H1 (cell line): ENCODE measurements around the gene STXBP6. TPM values are rescaled to one million over a fixed set of nuclear protein-coding genes. Genes with fewer than 3 reads are reported as not detected.

ENCODE experiments used
- CTCF ChIA-PET: fragments of 300-600 bp; sonication (Branson Sonifier 250); formaldehyde crosslinking; loops from one replicate; lab custom pipeline; 2021; ENCODE audit not compliant: partially characterized antibody; lab: Charles Lee
- POLR2A ChIA-PET: fragments of 300-600 bp; sonication (Branson Sonifier 250); formaldehyde crosslinking; loops from one replicate; lab custom pipeline; 2021; ENCODE audit warnings: inconsistent platforms; ENCODE audit not compliant: partially characterized antibody; lab: Charles Lee
- DNase-seq, 2 experiments: peaks; one replicate each; pipeline versions ENCODE4 v3.0.0 to v3.0.0-alpha.2; 2010 to 2022; ENCODE audit warnings: low spot score in 2 of 2, low read depth in 1 of 2, mixed read lengths in 1 of 2
- FAIRE-seq: peaks from 2 replicates; lab custom pipeline; 2011; peaks lifted over from hg19 to GRCh38; lab: Jason Lieb, UNC
- H2AFZ ChIP-seq: 2 replicates; pipeline ENCODE4 v1.8.1; 2012; ENCODE audit warnings: low read length, inconsistent platforms
- H2AK5ac ChIP-seq: 2 replicates; pipeline ENCODE4 v1.6.1; 2013; ENCODE audit warnings: low read depth, low read length
- H2BK120ac ChIP-seq: replicated peaks from 2 replicates; pipeline ENCODE3; 2013; ENCODE audit warnings: low read depth, low read length, inconsistent platforms
- H2BK12ac ChIP-seq: 2 replicates; pipeline ENCODE4 v1.6.1; 2013; ENCODE audit warnings: low read depth, low read length
- H2BK15ac ChIP-seq: 2 replicates; pipeline ENCODE4 v1.6.1; 2013; ENCODE audit warnings: low read length
- H2BK20ac ChIP-seq: 2 replicates; pipeline ENCODE4 v1.6.1; 2013; ENCODE audit warnings: low read length
- H2BK5ac ChIP-seq: 2 replicates; pipeline ENCODE4 v1.6.1; 2013; ENCODE audit warnings: low read depth, low read length
- H3K14ac ChIP-seq: 2 replicates; pipeline ENCODE4 v1.6.1; 2013; ENCODE audit warnings: inconsistent platforms; ENCODE audit not compliant: insufficient read length
- H3K18ac ChIP-seq: 2 replicates; pipeline ENCODE4 v1.6.1; 2013; ENCODE audit warnings: low read length; ENCODE audit errors: extremely low read depth
- H3K23ac ChIP-seq: 2 replicates; pipeline ENCODE4 v1.6.1; 2013; ENCODE audit warnings: inconsistent platforms; ENCODE audit not compliant: insufficient read length
- H3K23me2 ChIP-seq: 2 replicates; pipeline ENCODE4 v1.6.1; 2013; ENCODE audit warnings: low read depth, low read length
- H3K27ac ChIP-seq: 2 replicates; pipeline ENCODE4 v1.6.1; 2011; ENCODE audit warnings: low read depth, low read length, inconsistent platforms
- H3K27me3 ChIP-seq, 4 experiments: replicated peaks in 1 of 4; 1 replicate in 1 of 4; 2 replicates in 3 of 4; pipeline versions ENCODE4 v1.6.1 to v1.8.1; 2011 to 2013; ENCODE audit warnings: low read length in 3 of 4, mild to moderate bottlenecking in 3 of 4, inconsistent platforms in 2 of 4, mixed read lengths in 2 of 4, moderate library complexity in 1 of 4; ENCODE audit not compliant: control insufficient read depth in 3 of 4, insufficient read depth in 3 of 4; ENCODE audit errors: extremely low read depth in 1 of 4
- H3K36me3 ChIP-seq, 4 experiments: 2 replicates each; pipeline versions ENCODE4 v1.6.1 to v1.8.1; 2011 to 2013; ENCODE audit warnings: mild to moderate bottlenecking in 4 of 4, low read length in 3 of 4, moderate library complexity in 2 of 4, control low read depth in 1 of 4, inconsistent platforms in 1 of 4; ENCODE audit not compliant: insufficient read depth in 4 of 4, control insufficient read depth in 2 of 4
- H3K4ac ChIP-seq: replicated peaks from 2 replicates; pipeline ENCODE3; 2013; ENCODE audit warnings: low read length, low read depth, mixed read lengths, inconsistent platforms; ENCODE audit not compliant: insufficient read length
- H3K4me1 ChIP-seq, 4 experiments: replicated peaks in 1 of 4; 1 replicate in 1 of 4; 2 replicates in 3 of 4; pipeline versions ENCODE4 v1.6.1 to v1.8.1; 2011 to 2013; ENCODE audit warnings: low read length in 3 of 4, inconsistent platforms in 2 of 4, mixed read lengths in 1 of 4; ENCODE audit not compliant: insufficient read depth in 4 of 4, control insufficient read depth in 3 of 4
- H3K4me2 ChIP-seq, 2 experiments: 2 replicates each; pipeline versions ENCODE4 v1.6.1 to v1.8.1; 2011 to 2013; ENCODE audit warnings: low read depth in 2 of 2, low read length in 2 of 2, control low read depth in 1 of 2, inconsistent platforms in 1 of 2, mild to moderate bottlenecking in 1 of 2; ENCODE audit not compliant: insufficient read depth in 1 of 2
- H3K4me3 ChIP-seq, 4 experiments: fragments of 200-600, 300-600 bp in 1 of 4; sonication (generic), shearing (Covaris generic), sonication (Bioruptor Twin) in 1 of 4; 2 replicates each; pipeline versions ENCODE4 v1.5.1 to v1.8.1; 2011 to 2016; ENCODE audit warnings: low read length in 4 of 4, low read depth in 3 of 4, control low read depth in 2 of 4, inconsistent platforms in 2 of 4, mild to moderate bottlenecking in 2 of 4, mixed read lengths in 1 of 4, moderate library complexity in 1 of 4; ENCODE audit not compliant: insufficient read depth in 2 of 4; ENCODE audit errors: extremely low read depth in 1 of 4
- H3K56ac ChIP-seq: replicated peaks from 2 replicates; pipeline ENCODE3; 2013; ENCODE audit warnings: low read depth, mild to moderate bottlenecking, mixed read lengths, low read length, inconsistent platforms; ENCODE audit not compliant: insufficient read length
- H3K79me1 ChIP-seq: 2 replicates; pipeline ENCODE4 v1.6.1; 2013; ENCODE audit warnings: low read depth, low read length, control low read depth
- H3K79me2 ChIP-seq, 2 experiments: 2 replicates each; pipeline versions ENCODE4 v1.6.1 to v1.8.1; 2012 to 2013; ENCODE audit warnings: low read length in 2 of 2, mild to moderate bottlenecking in 2 of 2, inconsistent platforms in 1 of 2; ENCODE audit not compliant: insufficient read depth in 2 of 2, control insufficient read depth in 1 of 2
- H3K9ac ChIP-seq, 4 experiments: replicated peaks in 1 of 4; 1 replicate in 1 of 4; 2 replicates in 3 of 4; pipeline versions ENCODE4 v1.6.1 to v1.8.1; 2011 to 2013; ENCODE audit warnings: low read depth in 3 of 4, low read length in 3 of 4, control low read depth in 2 of 4, mild to moderate bottlenecking in 2 of 4, moderate library complexity in 2 of 4, inconsistent platforms in 1 of 4; ENCODE audit errors: extremely low read depth in 1 of 4
- H3K9me3 ChIP-seq, 2 experiments: 2 replicates each; pipeline versions ENCODE4 v1.6.1 to v1.8.1; 2012 to 2013; ENCODE audit warnings: mild to moderate bottlenecking in 2 of 2, moderate library complexity in 2 of 2, control low read depth in 1 of 2, inconsistent platforms in 1 of 2, low read depth in 1 of 2, low read length in 1 of 2, mixed read lengths in 1 of 2; ENCODE audit not compliant: insufficient read depth in 2 of 2
- H4K20me1 ChIP-seq, 2 experiments: replicated peaks in 1 of 2; 2 replicates each; pipeline versions ENCODE3 to v1.8.1; 2011 to 2013; ENCODE audit warnings: inconsistent platforms in 2 of 2, low read length in 2 of 2, mild to moderate bottlenecking in 1 of 2; ENCODE audit not compliant: insufficient read depth in 2 of 2, control insufficient read depth in 1 of 2
- H4K5ac ChIP-seq: 2 replicates; pipeline ENCODE4 v1.6.1; 2013; ENCODE audit warnings: low read length, low read depth, mixed read lengths, inconsistent platforms; ENCODE audit not compliant: insufficient read length
- H4K8ac ChIP-seq: 2 replicates; pipeline ENCODE4 v1.8.0; 2013; ENCODE audit warnings: mild to moderate bottlenecking, moderate library complexity, low read length, inconsistent platforms; ENCODE audit not compliant: insufficient read depth; ENCODE audit errors: extremely low read depth
- H4K91ac ChIP-seq: replicated peaks from 2 replicates; pipeline ENCODE3; 2013; ENCODE audit warnings: low read length, mixed read lengths, inconsistent platforms; ENCODE audit not compliant: insufficient read length
- BACH1 ChIP-seq: IDR thresholded peaks from 2 replicates; pipeline ENCODE4 v1.6.1; 2012; ENCODE audit warnings: low read length, improper control_type of control experiment
- FOSL1 ChIP-seq: IDR thresholded peaks from 2 replicates; pipeline ENCODE4 v1.6.1; 2011; ENCODE audit warnings: mild to moderate bottlenecking, low read depth, low read length, moderate library complexity; ENCODE audit not compliant: insufficient read depth
- POLR2AphosphoS5 ChIP-seq: IDR thresholded peaks from 2 replicates; pipeline ENCODE4 v1.6.1; 2011; ENCODE audit warnings: low read depth, low read length
- RAD21 ChIP-seq, 2 experiments: IDR thresholded peaks in 1 of 2; conservative IDR thresholded peaks in 1 of 2; 2 replicates each; pipeline ENCODE4 v1.6.1; 2011; ENCODE audit warnings: low read depth in 2 of 2, low read length in 2 of 2, improper control_type of control experiment in 1 of 2, inconsistent platforms in 1 of 2, mild to moderate bottlenecking in 1 of 2, moderate library complexity in 1 of 2
- WGBS, 2 experiments: shearing (Covaris generic) in 1 of 2; methylation state at CpG; one replicate each; pipeline versions ENCODE4 v1.1.6 to v1.1.7; 2013 to 2015; ENCODE audit warnings: low lambda C conversion rate in 2 of 2, mixed read lengths in 2 of 2, inconsistent platforms in 1 of 2, low coverage in 1 of 2, missing lambda C conversion rate in 1 of 2; ENCODE audit not compliant: insufficient replicate concordance in 2 of 2, insufficient coverage in 1 of 2, insufficient read length in 1 of 2; ENCODE audit errors: extremely low coverage in 1 of 2, missing lambda C conversion rate in 1 of 2; 5-methylcytosine and 5-hydroxymethylcytosine counted together
- polyA plus RNA-seq, 7 experiments: library from polyadenylated mRNA; depleted of rRNA in 3 of 7; stranded (reverse) in 5 of 7; unstranded in 2 of 7; fragments of >200 nt in 5 of 7; fragments of 200-250 nt in 2 of 7; gene quantifications; 1 replicate in 5 of 7; 2 replicates in 1 of 7; 4 replicates in 1 of 7; pipeline versions ENCODE4 v1.2.1 to v1.2.3, GENCODE V29; 2011 to 2013; ENCODE audit warnings: missing spikeins in 2 of 7, mixed read lengths in 2 of 7
- total RNA-seq: library from RNA; stranded (reverse); fragmentation: NEBNext Ultra II Directional; extraction: Animal tissue kit (Norgen Biotek cat#: 25700); gene quantifications from 2 replicates; pipeline ENCODE4 v1.2.1, GENCODE V29; 2021
- TF ChIP-seq, protein P1 (sequence below), 3 experiments: IDR thresholded peaks; 1 replicate in 2 of 3; 2 replicates in 1 of 3; pipeline versions ENCODE4 v1.5.1 to v1.6.1; 2011; ENCODE audit warnings: low read length in 3 of 3, mild to moderate bottlenecking in 3 of 3, inconsistent platforms in 2 of 3, low read depth in 1 of 3, moderate library complexity in 1 of 3; ENCODE audit not compliant: insufficient read depth in 1 of 3; ENCODE audit errors: control extremely low read depth in 1 of 3

Gene STXBP6
- total and polyA plus RNA-seq, 2 of the 8 experiments (the other 6 are each of a cell fraction or from before 2014, with no cell fraction given), result 9.4 to 18.1 TPM

DNA sequence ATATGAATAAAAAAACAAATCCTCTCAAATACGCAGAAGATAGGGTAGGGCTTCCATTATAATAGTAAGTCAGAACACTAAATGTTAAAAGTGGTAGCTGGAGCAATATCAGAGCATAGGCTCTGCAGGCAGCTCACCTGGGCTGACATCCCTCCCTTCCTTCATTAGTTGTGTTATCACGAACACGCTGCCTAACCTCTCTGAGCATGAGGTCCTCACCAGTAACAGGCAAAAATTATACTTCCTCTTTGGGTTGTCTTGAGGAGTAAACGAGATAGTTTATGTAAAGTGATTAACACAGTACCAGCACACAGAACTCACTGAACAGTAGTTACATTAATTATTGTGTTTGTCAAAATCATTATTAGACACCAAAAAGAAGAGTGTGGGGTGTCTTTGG lies 154.3 kb downstream of the STXBP6 start:
- H2BK20ac ChIP-seq, result no peak overlapping the region
- H2BK15ac ChIP-seq, result no peak overlapping the region
- WGBS, 2 experiments, result 73% methylated on average over 4 of the region's 4 CpGs; no CpG with 5 or more reads in 1 of the 2 experiments
- no peak overlapping the region for H2BK120ac ChIP-seq
- no peak overlapping the region for H4K91ac ChIP-seq
- H3K23me2 ChIP-seq, result no peaks in the 10 kb centered on the region
- H3K4me2 ChIP-seq, result no peak overlapping the region
- H3K4ac ChIP-seq, result no peak overlapping the region
- H3K56ac ChIP-seq, result no peak overlapping the region
- H3K4me1 ChIP-seq, result no peaks in the 10 kb centered on the region
- no peak overlapping the region for H3K18ac ChIP-seq
- no peak overlapping the region for H3K23ac ChIP-seq
- H3K4me3 ChIP-seq, result no peak overlapping the region
- DNase-seq, result no peak
- H2AFZ ChIP-seq, result no peak overlapping the region
- no peaks in the 10 kb centered on the region for H3K79me2 ChIP-seq
- 0 out of 2 replicates have a peak overlapping the region, but pooled peaks have one; percentile 39 for H2AK5ac ChIP-seq
- H2BK12ac ChIP-seq, result no peak overlapping the region
- H3K9me3 ChIP-seq, result peaks cover 0 to 6% of the 10 kb centered on the region in 2 experiments; a peak in 1 of 4 replicates
- no peak for FAIRE-seq
- CTCF ChIA-PET, result interaction anchor here (1.2 to 1.6 kb wide), 2 partner anchors 9 to 238 kb away, joined by 3 to 4 read pairs; no protein-coding TSS in a partner anchor
- H3K9ac ChIP-seq, result no peak overlapping the region
- POLR2A ChIA-PET, result interaction anchor here (1.2 kb wide), 1 partner anchor 11 kb away, joined by 3 read pairs; no protein-coding TSS in a partner anchor
- no peaks in the 10 kb centered on the region for H3K27me3 ChIP-seq
- no peaks in the 10 kb centered on the region for H3K79me1 ChIP-seq
- TF ChIP-seq FOSL1 (no peak), RAD21 (IDR thresholded peaks at IDR 0.05 in 1 of 2, conservative IDR thresholded peaks at IDR 0.05 in 1 of 2; ENCODE audit: low read depth in 2 of 2, low read length in 2 of 2) (no peak), BACH1 (no peak), POLR2AphosphoS5 (no peak)
- TF ChIP-seq, protein P1, sequence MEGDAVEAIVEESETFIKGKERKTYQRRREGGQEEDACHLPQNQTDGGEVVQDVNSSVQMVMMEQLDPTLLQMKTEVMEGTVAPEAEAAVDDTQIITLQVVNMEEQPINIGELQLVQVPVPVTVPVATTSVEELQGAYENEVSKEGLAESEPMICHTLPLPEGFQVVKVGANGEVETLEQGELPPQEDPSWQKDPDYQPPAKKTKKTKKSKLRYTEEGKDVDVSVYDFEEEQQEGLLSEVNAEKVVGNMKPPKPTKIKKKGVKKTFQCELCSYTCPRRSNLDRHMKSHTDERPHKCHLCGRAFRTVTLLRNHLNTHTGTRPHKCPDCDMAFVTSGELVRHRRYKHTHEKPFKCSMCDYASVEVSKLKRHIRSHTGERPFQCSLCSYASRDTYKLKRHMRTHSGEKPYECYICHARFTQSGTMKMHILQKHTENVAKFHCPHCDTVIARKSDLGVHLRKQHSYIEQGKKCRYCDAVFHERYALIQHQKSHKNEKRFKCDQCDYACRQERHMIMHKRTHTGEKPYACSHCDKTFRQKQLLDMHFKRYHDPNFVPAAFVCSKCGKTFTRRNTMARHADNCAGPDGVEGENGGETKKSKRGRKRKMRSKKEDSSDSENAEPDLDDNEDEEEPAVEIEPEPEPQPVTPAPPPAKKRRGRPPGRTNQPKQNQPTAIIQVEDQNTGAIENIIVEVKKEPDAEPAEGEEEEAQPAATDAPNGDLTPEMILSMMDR (IDR thresholded peaks at IDR 0.05; ENCODE audit: control extremely low read depth in 1 of 3, insufficient read depth in 1 of 3, low read depth in 1 of 3, low read length in 3 of 3), result no peak
- no peak overlapping the region for H3K14ac ChIP-seq
- no peaks in the 10 kb centered on the region for H4K20me1 ChIP-seq
- H3K36me3 ChIP-seq, result no peaks in the 10 kb centered on the region
- no peak overlapping the region for H2BK5ac ChIP-seq
- H3K27ac ChIP-seq, result no peak overlapping the region
- no peak overlapping the region for H4K8ac ChIP-seq
- no peak overlapping the region for H4K5ac ChIP-seq
